H1 (cell line): ENCODE data around the gene CASD1. TPM values are rescaled to one million over a fixed set of nuclear protein-coding genes. Genes with fewer than 3 reads are reported as not detected.

Source experiments
- CTCF ChIA-PET: fragments of 300-600 bp; sonication (Branson Sonifier 250); formaldehyde crosslinking; loops from one replicate; lab custom pipeline; 2021; ENCODE audit not compliant: partially characterized antibody; lab: Charles Lee
- POLR2A ChIA-PET: fragments of 300-600 bp; sonication (Branson Sonifier 250); formaldehyde crosslinking; loops from one replicate; lab custom pipeline; 2021; ENCODE audit warnings: inconsistent platforms; ENCODE audit not compliant: partially characterized antibody; lab: Charles Lee
- DNase-seq, 2 experiments: peaks; one replicate each; pipeline versions ENCODE4 v3.0.0 to v3.0.0-alpha.2; 2010 to 2022; ENCODE audit warnings: low spot score in 2 of 2, low read depth in 1 of 2, mixed read lengths in 1 of 2
- FAIRE-seq: peaks from 2 replicates; lab custom pipeline; 2011; peaks lifted over from hg19 to GRCh38; lab: Jason Lieb, UNC
- H2AFZ ChIP-seq: 2 replicates; pipeline ENCODE4 v1.8.1; 2012; ENCODE audit warnings: low read length, inconsistent platforms
- H2AK5ac ChIP-seq: 2 replicates; pipeline ENCODE4 v1.6.1; 2013; ENCODE audit warnings: low read depth, low read length
- H2BK120ac ChIP-seq: replicated peaks from 2 replicates; pipeline ENCODE3; 2013; ENCODE audit warnings: low read depth, low read length, inconsistent platforms
- H2BK12ac ChIP-seq: 2 replicates; pipeline ENCODE4 v1.6.1; 2013; ENCODE audit warnings: low read depth, low read length
- H2BK15ac ChIP-seq: 2 replicates; pipeline ENCODE4 v1.6.1; 2013; ENCODE audit warnings: low read length
- H2BK20ac ChIP-seq: 2 replicates; pipeline ENCODE4 v1.6.1; 2013; ENCODE audit warnings: low read length
- H2BK5ac ChIP-seq: 2 replicates; pipeline ENCODE4 v1.6.1; 2013; ENCODE audit warnings: low read depth, low read length
- H3K14ac ChIP-seq: 2 replicates; pipeline ENCODE4 v1.6.1; 2013; ENCODE audit warnings: inconsistent platforms; ENCODE audit not compliant: insufficient read length
- H3K18ac ChIP-seq: 2 replicates; pipeline ENCODE4 v1.6.1; 2013; ENCODE audit warnings: low read length; ENCODE audit errors: extremely low read depth
- H3K23ac ChIP-seq: 2 replicates; pipeline ENCODE4 v1.6.1; 2013; ENCODE audit warnings: inconsistent platforms; ENCODE audit not compliant: insufficient read length
- H3K23me2 ChIP-seq: 2 replicates; pipeline ENCODE4 v1.6.1; 2013; ENCODE audit warnings: low read depth, low read length
- H3K27ac ChIP-seq: 2 replicates; pipeline ENCODE4 v1.6.1; 2011; ENCODE audit warnings: low read depth, low read length, inconsistent platforms
- H3K27me3 ChIP-seq, 4 experiments: replicated peaks in 1 of 4; 1 replicate in 1 of 4; 2 replicates in 3 of 4; pipeline versions ENCODE4 v1.6.1 to v1.8.1; 2011 to 2013; ENCODE audit warnings: low read length in 3 of 4, mild to moderate bottlenecking in 3 of 4, inconsistent platforms in 2 of 4, mixed read lengths in 2 of 4, moderate library complexity in 1 of 4; ENCODE audit not compliant: control insufficient read depth in 3 of 4, insufficient read depth in 3 of 4; ENCODE audit errors: extremely low read depth in 1 of 4
- H3K36me3 ChIP-seq, 4 experiments: 2 replicates each; pipeline versions ENCODE4 v1.6.1 to v1.8.1; 2011 to 2013; ENCODE audit warnings: mild to moderate bottlenecking in 4 of 4, low read length in 3 of 4, moderate library complexity in 2 of 4, control low read depth in 1 of 4, inconsistent platforms in 1 of 4; ENCODE audit not compliant: insufficient read depth in 4 of 4, control insufficient read depth in 2 of 4
- H3K4ac ChIP-seq: replicated peaks from 2 replicates; pipeline ENCODE3; 2013; ENCODE audit warnings: low read length, low read depth, mixed read lengths, inconsistent platforms; ENCODE audit not compliant: insufficient read length
- H3K4me1 ChIP-seq, 4 experiments: replicated peaks in 1 of 4; 1 replicate in 1 of 4; 2 replicates in 3 of 4; pipeline versions ENCODE4 v1.6.1 to v1.8.1; 2011 to 2013; ENCODE audit warnings: low read length in 3 of 4, inconsistent platforms in 2 of 4, mixed read lengths in 1 of 4; ENCODE audit not compliant: insufficient read depth in 4 of 4, control insufficient read depth in 3 of 4
- H3K4me2 ChIP-seq, 2 experiments: 2 replicates each; pipeline versions ENCODE4 v1.6.1 to v1.8.1; 2011 to 2013; ENCODE audit warnings: low read depth in 2 of 2, low read length in 2 of 2, control low read depth in 1 of 2, inconsistent platforms in 1 of 2, mild to moderate bottlenecking in 1 of 2; ENCODE audit not compliant: insufficient read depth in 1 of 2
- H3K4me3 ChIP-seq, 4 experiments: fragments of 200-600, 300-600 bp in 1 of 4; sonication (generic), shearing (Covaris generic), sonication (Bioruptor Twin) in 1 of 4; 2 replicates each; pipeline versions ENCODE4 v1.5.1 to v1.8.1; 2011 to 2016; ENCODE audit warnings: low read length in 4 of 4, low read depth in 3 of 4, control low read depth in 2 of 4, inconsistent platforms in 2 of 4, mild to moderate bottlenecking in 2 of 4, mixed read lengths in 1 of 4, moderate library complexity in 1 of 4; ENCODE audit not compliant: insufficient read depth in 2 of 4; ENCODE audit errors: extremely low read depth in 1 of 4
- H3K56ac ChIP-seq: replicated peaks from 2 replicates; pipeline ENCODE3; 2013; ENCODE audit warnings: low read depth, mild to moderate bottlenecking, mixed read lengths, low read length, inconsistent platforms; ENCODE audit not compliant: insufficient read length
- H3K79me1 ChIP-seq: 2 replicates; pipeline ENCODE4 v1.6.1; 2013; ENCODE audit warnings: low read depth, low read length, control low read depth
- H3K79me2 ChIP-seq, 2 experiments: 2 replicates each; pipeline versions ENCODE4 v1.6.1 to v1.8.1; 2012 to 2013; ENCODE audit warnings: low read length in 2 of 2, mild to moderate bottlenecking in 2 of 2, inconsistent platforms in 1 of 2; ENCODE audit not compliant: insufficient read depth in 2 of 2, control insufficient read depth in 1 of 2
- H3K9ac ChIP-seq, 4 experiments: replicated peaks in 1 of 4; 1 replicate in 1 of 4; 2 replicates in 3 of 4; pipeline versions ENCODE4 v1.6.1 to v1.8.1; 2011 to 2013; ENCODE audit warnings: low read depth in 3 of 4, low read length in 3 of 4, control low read depth in 2 of 4, mild to moderate bottlenecking in 2 of 4, moderate library complexity in 2 of 4, inconsistent platforms in 1 of 4; ENCODE audit errors: extremely low read depth in 1 of 4
- H3K9me3 ChIP-seq, 2 experiments: 2 replicates each; pipeline versions ENCODE4 v1.6.1 to v1.8.1; 2012 to 2013; ENCODE audit warnings: mild to moderate bottlenecking in 2 of 2, moderate library complexity in 2 of 2, control low read depth in 1 of 2, inconsistent platforms in 1 of 2, low read depth in 1 of 2, low read length in 1 of 2, mixed read lengths in 1 of 2; ENCODE audit not compliant: insufficient read depth in 2 of 2
- H4K20me1 ChIP-seq, 2 experiments: replicated peaks in 1 of 2; 2 replicates each; pipeline versions ENCODE3 to v1.8.1; 2011 to 2013; ENCODE audit warnings: inconsistent platforms in 2 of 2, low read length in 2 of 2, mild to moderate bottlenecking in 1 of 2; ENCODE audit not compliant: insufficient read depth in 2 of 2, control insufficient read depth in 1 of 2
- H4K5ac ChIP-seq: 2 replicates; pipeline ENCODE4 v1.6.1; 2013; ENCODE audit warnings: low read length, low read depth, mixed read lengths, inconsistent platforms; ENCODE audit not compliant: insufficient read length
- H4K8ac ChIP-seq: 2 replicates; pipeline ENCODE4 v1.8.0; 2013; ENCODE audit warnings: mild to moderate bottlenecking, moderate library complexity, low read length, inconsistent platforms; ENCODE audit not compliant: insufficient read depth; ENCODE audit errors: extremely low read depth
- H4K91ac ChIP-seq: replicated peaks from 2 replicates; pipeline ENCODE3; 2013; ENCODE audit warnings: low read length, mixed read lengths, inconsistent platforms; ENCODE audit not compliant: insufficient read length
- ATF3 ChIP-seq: IDR thresholded peaks from 2 replicates; pipeline ENCODE4 v1.6.1; 2011; ENCODE audit warnings: low read depth, mild to moderate bottlenecking, low read length; ENCODE audit not compliant: insufficient read depth
- BCL11A ChIP-seq, 2 experiments: IDR thresholded peaks; one replicate each; pipeline ENCODE4 v1.6.1; 2011; ENCODE audit warnings: low read depth in 2 of 2, low read length in 2 of 2, mild to moderate bottlenecking in 2 of 2
- CHD2 ChIP-seq: IDR thresholded peaks from 2 replicates; pipeline ENCODE4 v1.6.1; 2012; ENCODE audit warnings: low read length, improper control_type of control experiment
- E2F6 ChIP-seq: IDR thresholded peaks from 2 replicates; pipeline ENCODE4 v1.6.1; 2012; ENCODE audit warnings: inconsistent platforms
- EZH2 ChIP-seq: fragments of 200-600 bp; sonication (generic); IDR thresholded peaks from 2 replicates; pipeline ENCODE4 v1.7.1; 2012; ENCODE audit warnings: low read depth, mild to moderate bottlenecking, moderate library complexity, low read length, inconsistent platforms; ENCODE audit not compliant: severe bottlenecking
- GTF2F1 ChIP-seq: IDR thresholded peaks from 2 replicates; pipeline ENCODE4 v1.6.1; 2012; ENCODE audit warnings: low read depth, low read length, improper control_type of control experiment, borderline replicate concordance
- MAX ChIP-seq: IDR thresholded peaks from 2 replicates; pipeline ENCODE4 v1.6.1; 2012; ENCODE audit warnings: inconsistent platforms
- POLR2A ChIP-seq, 2 experiments: IDR thresholded peaks; 1 replicate in 1 of 2; 2 replicates in 1 of 2; pipeline ENCODE4 v1.6.1; 2011; ENCODE audit warnings: low read depth in 2 of 2, low read length in 2 of 2, mild to moderate bottlenecking in 2 of 2; ENCODE audit errors: control extremely low read depth in 1 of 2
- RXRA ChIP-seq: IDR thresholded peaks from 2 replicates; pipeline ENCODE4 v1.6.1; 2011; ENCODE audit warnings: low read depth, mild to moderate bottlenecking, low read length, moderate library complexity; ENCODE audit not compliant: insufficient read depth
- SP1 ChIP-seq: IDR thresholded peaks from 2 replicates; pipeline ENCODE4 v1.6.1; 2011; ENCODE audit warnings: low read depth, low read length
- SRF ChIP-seq: IDR thresholded peaks from 2 replicates; pipeline ENCODE4 v1.6.1; 2011; ENCODE audit warnings: mild to moderate bottlenecking, low read depth, low read length, moderate library complexity
- TBP ChIP-seq: IDR thresholded peaks from 2 replicates; pipeline ENCODE4 v1.6.1; 2011; ENCODE audit warnings: low read depth, low read length, improper control_type of control experiment
- WGBS, 2 experiments: shearing (Covaris generic) in 1 of 2; methylation state at CpG; one replicate each; pipeline versions ENCODE4 v1.1.6 to v1.1.7; 2013 to 2015; ENCODE audit warnings: low lambda C conversion rate in 2 of 2, mixed read lengths in 2 of 2, inconsistent platforms in 1 of 2, low coverage in 1 of 2, missing lambda C conversion rate in 1 of 2; ENCODE audit not compliant: insufficient replicate concordance in 2 of 2, insufficient coverage in 1 of 2, insufficient read length in 1 of 2; ENCODE audit errors: extremely low coverage in 1 of 2, missing lambda C conversion rate in 1 of 2; 5-methylcytosine and 5-hydroxymethylcytosine counted together
- polyA plus RNA-seq, 7 experiments: library from polyadenylated mRNA; depleted of rRNA in 3 of 7; stranded (reverse) in 5 of 7; unstranded in 2 of 7; fragments of >200 nt in 5 of 7; fragments of 200-250 nt in 2 of 7; gene quantifications; 1 replicate in 5 of 7; 2 replicates in 1 of 7; 4 replicates in 1 of 7; pipeline versions ENCODE4 v1.2.1 to v1.2.3, GENCODE V29; 2011 to 2013; ENCODE audit warnings: missing spikeins in 2 of 7, mixed read lengths in 2 of 7
- total RNA-seq: library from RNA; stranded (reverse); fragmentation: NEBNext Ultra II Directional; extraction: Animal tissue kit (Norgen Biotek cat#: 25700); gene quantifications from 2 replicates; pipeline ENCODE4 v1.2.1, GENCODE V29; 2021

CASD1 gene
- total and polyA plus RNA-seq, 2 of the 8 experiments (the other 6 are each of a cell fraction or from before 2014, with no cell fraction given): 14.2 to 18.8 TPM

GRCh38 chr7:94559972-94560371, 50.4 kb downstream of the CASD1 start:
- FAIRE-seq: no peak
- no peaks in the 10 kb centered on the region for H3K27me3 ChIP-seq
- no peak for TF ChIP-seq TBP
- no peak for TF ChIP-seq RXRA
- no peak for TF ChIP-seq CHD2
- no peak for TF ChIP-seq EZH2
- TF ChIP-seq E2F6: no peak
- TF ChIP-seq SRF: no peak
- TF ChIP-seq GTF2F1: no peak
- no peak for TF ChIP-seq SP1
- TF ChIP-seq ATF3: no peak
- TF ChIP-seq MAX: no peak
- no peak for TF ChIP-seq POLR2A (IDR thresholded peaks at IDR 0.05; ENCODE audit: control extremely low read depth in 1 of 2, low read depth in 2 of 2, low read length in 2 of 2)
- TF ChIP-seq BCL11A (IDR thresholded peaks at IDR 0.05; ENCODE audit: low read depth in 2 of 2, low read length in 2 of 2): no peak

More at GRCh38 chr7:94559972-94560371, 50.4 kb downstream of the CASD1 start:
- Histone ChIP-seq H4K5ac (no peak overlapping the region), H3K18ac (no peak overlapping the region), H2AK5ac (no peak overlapping the region), H2BK120ac (no peak overlapping the region), H2BK15ac (no peak overlapping the region), H4K91ac (no peak overlapping the region), H3K23ac (no peak overlapping the region), H3K14ac (no peak overlapping the region), H3K79me1 (no peaks in the 10 kb centered on the region), H3K79me2 (no peaks in the 10 kb centered on the region), H3K4ac (no peak overlapping the region), H3K4me1 (no peaks in the 10 kb centered on the region), H4K20me1 (no peaks in the 10 kb centered on the region), H3K36me3 (peaks cover 0 to 10% (median 0%) of the 10 kb centered on the region in 4 experiments; a peak in 3 of 8 replicates), H3K27ac (no peak overlapping the region), H2AFZ (no peak overlapping the region), H3K23me2 (no peaks in the 10 kb centered on the region), H3K4me3 (no peak overlapping the region), H2BK20ac (no peak overlapping the region), H4K8ac (no peak overlapping the region), H2BK5ac (no peak overlapping the region), H3K9ac (no peak overlapping the region), H3K9me3 (no peaks in the 10 kb centered on the region), H3K4me2 (no peak overlapping the region), H3K56ac (no peak overlapping the region), H2BK12ac (no peak overlapping the region)
- ChIA-PET POLR2A (no interaction called here), CTCF (no interaction called here)
- DNase-seq: no peak
- WGBS, 2 experiments: 90% methylated on average over 1 of the region's 1 CpG; no CpG with 5 or more reads in 1 of the 2 experiments
